GM19324 (cell line): ENCODE data around the gene EPHB4.
"Not testable (repeated sequence)": the region's sequence is repeated elsewhere in the genome, so short reads cannot be mapped to it uniquely, and the experiment has no call there.

ENCODE experiments used
- ATAC-seq: cut with Tn5 transposase; IDR thresholded peaks from one replicate; pipeline ENCODE4 v1.9.1; 2021; ENCODE audit warnings: mild to moderate bottlenecking, moderate library complexity; ENCODE audit not compliant: unreplicated experiment, low FRiP score

The EPHB4 gene

DNA sequence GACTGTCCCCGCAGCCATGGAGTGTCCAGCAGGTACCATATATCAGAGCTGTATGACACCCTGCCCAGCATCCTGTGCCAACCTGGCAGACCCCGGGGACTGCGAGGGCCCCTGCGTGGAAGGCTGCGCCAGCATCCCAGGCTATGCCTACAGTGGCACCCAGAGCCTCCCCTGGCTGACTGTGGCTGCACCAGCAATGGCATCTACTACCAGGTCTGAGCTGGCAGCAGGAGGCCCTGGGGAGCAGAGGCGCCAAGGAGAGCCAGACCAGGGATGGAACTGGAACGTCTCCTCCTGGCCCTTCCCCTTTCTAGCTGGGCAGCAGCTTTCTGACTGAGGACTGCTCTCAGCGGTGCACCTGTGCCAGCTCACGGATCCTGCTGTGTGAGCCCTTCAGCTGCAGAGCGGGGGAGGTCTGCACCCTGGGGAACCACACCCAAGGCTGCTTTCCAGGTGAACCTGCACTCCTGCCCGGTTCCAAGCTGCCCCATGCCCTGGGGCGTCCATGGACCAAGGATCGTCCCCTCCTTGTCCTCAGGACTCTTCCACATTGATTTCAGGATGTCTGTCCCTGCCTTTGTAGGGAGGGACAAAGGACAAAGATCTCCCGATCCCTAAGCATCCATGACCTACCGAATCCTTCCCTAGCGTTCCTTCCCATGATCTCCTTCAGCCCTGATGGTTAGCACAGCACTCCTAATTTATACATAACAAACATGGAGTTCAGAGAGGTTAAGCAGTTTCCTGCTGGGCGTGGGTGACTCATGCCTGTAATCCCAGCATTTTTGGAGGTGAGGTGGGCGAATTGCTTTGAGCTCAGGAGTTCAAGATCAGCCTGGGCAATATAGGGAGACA is 33.3 kb downstream of the EPHB4 start:
- ATAC-seq = no peak

DNA sequence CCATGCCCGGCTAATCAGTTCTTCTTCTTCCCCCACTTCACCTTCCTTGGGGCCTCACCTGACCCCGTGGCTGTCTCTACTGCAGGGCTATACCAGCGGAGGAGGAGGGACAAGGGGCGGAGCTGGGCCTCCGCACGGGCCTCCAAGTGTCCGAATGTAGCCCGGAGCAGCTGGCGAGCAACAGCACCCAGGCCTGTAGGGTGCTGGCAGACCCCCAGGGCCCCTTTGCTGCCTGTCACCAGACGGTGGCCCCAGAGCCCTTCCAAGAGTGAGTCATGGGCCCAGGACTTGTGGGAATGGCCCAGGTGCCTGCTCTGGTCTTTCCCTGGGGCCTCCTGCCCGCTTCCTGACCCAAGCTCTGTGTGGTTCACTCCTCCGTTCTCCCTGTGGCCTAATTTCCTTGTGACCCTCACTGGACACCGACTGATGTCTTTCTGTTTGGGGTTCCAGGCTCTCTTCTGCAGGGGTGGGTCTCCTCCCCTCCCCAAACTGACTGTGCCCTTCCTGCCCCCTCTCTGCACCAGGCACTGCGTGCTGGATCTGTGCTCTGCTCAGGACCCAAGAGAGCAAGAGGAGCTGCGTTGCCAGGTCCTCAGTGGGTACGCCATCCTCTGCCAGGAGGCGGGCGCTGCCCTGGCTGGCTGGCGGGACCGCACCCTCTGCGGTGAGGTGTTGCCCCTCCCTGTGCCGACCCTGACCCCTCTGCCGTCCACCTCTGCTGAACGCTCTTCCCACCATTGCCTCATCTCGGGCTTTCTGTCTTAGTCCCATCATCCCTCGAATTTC is 35.2 kb downstream of the EPHB4 start:
- no peak for ATAC-seq

DNA sequence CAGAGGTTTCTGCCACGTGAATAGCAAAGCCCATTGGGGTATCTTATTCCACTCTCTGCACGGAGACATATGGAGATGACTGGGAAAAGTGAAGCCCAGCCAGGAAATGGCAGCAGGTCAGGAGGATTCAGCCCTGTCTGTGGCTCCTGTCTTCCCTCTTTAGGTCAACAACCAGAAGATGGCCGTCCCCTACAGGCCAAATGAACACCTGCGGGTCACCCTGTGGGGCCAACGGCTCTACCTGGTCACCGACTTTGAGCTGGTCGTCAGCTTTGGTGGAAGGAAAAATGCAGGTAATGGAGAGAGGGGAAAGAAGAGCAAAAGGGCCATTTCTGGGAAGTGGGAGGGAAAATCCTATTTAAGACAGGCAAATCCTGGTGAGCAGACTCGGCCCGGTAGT is 38.3 kb downstream of the EPHB4 start:
- no peak for ATAC-seq

- no peak for ATAC-seq
These were observed 41.0 kb downstream of the EPHB4 start for GRCh38 chr7:100786323-100786722.

DNA sequence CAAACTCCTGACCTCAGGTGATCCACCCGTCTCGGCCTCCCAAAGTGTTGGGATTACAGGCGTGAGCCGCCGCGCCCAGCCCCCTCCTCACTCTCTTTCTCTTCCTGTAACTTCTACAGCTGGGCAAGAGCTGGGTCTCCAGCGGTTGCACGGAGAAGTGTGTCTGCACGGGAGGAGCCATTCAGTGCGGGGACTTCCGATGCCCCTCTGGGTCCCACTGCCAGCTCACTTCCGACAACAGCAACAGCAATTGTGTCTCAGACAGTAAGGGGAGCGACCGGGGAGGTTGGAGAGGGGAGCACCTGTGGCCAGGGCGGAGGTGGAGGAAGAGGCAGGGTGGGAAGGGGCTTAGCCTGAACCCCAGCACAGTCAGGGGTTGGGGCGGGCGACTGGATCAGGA is 41.4 kb downstream of the EPHB4 start:
- ATAC-seq = no peak

DNA sequence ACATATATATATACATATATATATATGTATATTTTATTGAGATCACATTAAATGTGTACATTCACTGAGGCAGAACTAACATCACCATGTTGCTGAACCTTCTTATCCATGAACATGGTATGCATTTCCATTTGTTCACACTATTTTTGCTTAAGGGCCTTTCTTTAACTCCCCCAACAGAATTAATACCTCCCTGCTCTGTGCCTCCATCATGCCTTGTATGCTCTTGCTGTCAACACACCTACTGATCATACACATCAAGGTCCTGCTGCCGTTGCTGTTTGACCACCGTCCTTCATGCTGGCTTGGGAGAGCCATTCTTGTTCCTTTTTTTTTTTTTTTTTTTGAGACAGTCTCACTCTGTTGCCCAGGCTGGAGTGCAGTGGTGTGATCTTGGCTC is 43.5 kb downstream of the EPHB4 start:
- ATAC-seq = no peak

- no peak for ATAC-seq
These were observed 46.1 kb downstream of the EPHB4 start for GRCh38 chr7:100781255-100781654.

DNA sequence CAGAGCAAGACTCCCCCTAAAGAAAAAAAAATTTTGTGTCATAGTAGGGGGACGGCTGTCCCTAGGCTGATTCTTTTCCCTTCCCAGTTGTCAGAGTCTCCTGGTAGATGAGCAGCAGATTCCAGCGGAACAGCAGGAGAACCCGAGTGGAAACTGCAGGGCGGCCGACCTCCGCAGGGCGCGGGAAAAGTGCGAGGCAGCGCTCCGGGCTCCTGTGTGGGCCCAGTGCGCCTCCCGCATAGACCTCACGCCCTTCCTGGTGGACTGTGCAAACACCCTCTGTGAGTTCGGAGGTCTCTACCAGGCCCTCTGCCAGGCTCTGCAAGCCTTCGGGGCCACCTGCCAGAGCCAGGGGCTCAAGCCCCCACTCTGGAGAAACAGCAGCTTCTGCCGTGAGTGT is 48.0 kb downstream of the EPHB4 start:
- no peak for ATAC-seq

DNA sequence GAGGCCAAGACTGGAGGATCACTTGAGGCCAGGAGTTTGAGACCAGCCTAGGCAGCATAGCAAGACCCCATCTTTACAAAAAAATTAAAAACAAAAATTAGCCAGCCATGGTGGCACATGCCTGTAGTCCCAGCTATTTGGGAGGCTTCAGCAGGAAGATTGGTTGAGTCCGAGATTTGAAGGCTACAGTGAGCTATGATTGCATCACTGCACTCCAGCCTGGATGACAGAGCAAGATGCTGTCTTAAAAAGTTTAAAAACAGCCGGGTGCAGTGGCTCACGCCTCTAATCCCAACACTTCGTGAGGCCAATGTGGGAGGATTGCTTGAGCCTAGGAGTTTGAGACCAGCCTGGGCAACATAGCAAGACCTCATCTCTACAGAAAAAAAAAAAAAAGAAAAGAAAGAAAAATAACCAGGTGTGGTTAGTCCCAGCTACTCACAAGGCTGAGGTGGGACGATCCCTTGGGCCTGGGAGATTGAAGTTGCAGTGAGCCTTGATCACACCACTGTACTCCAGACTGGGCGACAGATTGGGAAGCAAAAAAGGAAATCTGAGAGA is 49.2 kb downstream of the EPHB4 start:
- no peak for ATAC-seq

DNA sequence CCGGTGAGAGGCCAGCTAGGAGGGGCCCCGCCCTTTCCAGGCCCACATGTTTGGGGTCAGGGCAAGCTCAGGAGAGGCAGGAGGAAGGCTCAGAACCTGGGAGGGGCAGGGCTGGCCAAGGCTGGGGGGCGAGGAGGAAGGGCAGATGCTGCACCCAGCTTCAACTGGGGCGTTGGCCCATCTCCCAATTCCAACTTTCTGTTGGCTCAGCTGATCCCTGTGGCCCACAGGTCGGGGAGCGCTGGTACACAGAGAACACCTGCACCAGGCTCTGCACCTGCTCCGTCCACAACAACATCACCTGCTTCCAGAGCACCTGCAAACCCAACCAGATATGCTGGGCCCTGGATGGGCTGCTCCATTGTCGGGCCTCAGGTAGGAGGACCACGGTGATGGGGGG is 53.8 kb downstream of the EPHB4 start:
- no peak for ATAC-seq

- ATAC-seq = no peak
These were observed 58.5 kb downstream of the EPHB4 start for GRCh38 chr7:100768784-100769183.

GRCh38 chr7:100765250-100765649 is 62.1 kb downstream of the EPHB4 start:
- ATAC-seq = no peak

GRCh38 chr7:100764841-100765240 is 62.5 kb downstream of the EPHB4 start:
- no peak for ATAC-seq

- ATAC-seq = no peak
These were observed 63.7 kb downstream of the EPHB4 start for GRCh38 chr7:100763556-100764140.

- not testable (repeated sequence) for ATAC-seq
These were observed 64.5 kb downstream of the EPHB4 start for GRCh38 chr7:100762841-100763240.

GRCh38 chr7:100759357-100760171 is 67.8 kb downstream of the EPHB4 start:
- no peak for ATAC-seq

GRCh38 chr7:100753750-100754149 is 73.6 kb downstream of the EPHB4 start:
- no peak for ATAC-seq

GRCh38 chr7:100752994-100753393 is 74.3 kb downstream of the EPHB4 start:
- ATAC-seq = no peak
